HepG2 (cell line): ENCODE results near the gene SLC2A4. TPM values are rescaled to one million over a fixed set of nuclear protein-coding genes. Genes with fewer than 3 reads are reported as not detected.
A peak's percentile ranks its signal among the peaks of the same experiment; 100 is the strongest.

Experiments
- AKAP8 ChIP-seq: sonication (generic); formaldehyde crosslinking; IDR thresholded peaks from 2 replicates; pipeline ENCODE4 v1.5.1; 2020; ENCODE audit warnings: mild to moderate bottlenecking, missing genetic modification reagents
- HHEX ChIP-seq: IDR thresholded peaks from 2 replicates; pipeline ENCODE4 v1.6.1; 2016; ENCODE audit warnings: control low read depth
- NFYB ChIP-seq: sonication (generic); formaldehyde crosslinking; IDR thresholded peaks from 2 replicates; pipeline ENCODE4 v1.4.0; 2020; ENCODE audit warnings: missing genetic modification reagents
- POLR2AphosphoS2 ChIP-seq: IDR thresholded peaks from 2 replicates; pipeline ENCODE4 v1.6.1; 2011; ENCODE audit warnings: low read depth, low read length, improper control_type of control experiment
- POLR2AphosphoS5 ChIP-seq: IDR thresholded peaks from 2 replicates; pipeline ENCODE4 v1.6.1; 2012; ENCODE audit warnings: low read depth, low read length
- SAFB2 ChIP-seq: sonication (generic); formaldehyde crosslinking; IDR thresholded peaks from 2 replicates; pipeline ENCODE4 v1.5.1; 2020; ENCODE audit warnings: missing genetic modification reagents, low read depth, mild to moderate bottlenecking, borderline replicate concordance
- TAF15 ChIP-seq: fragments of 200-400 bp; formaldehyde crosslinking; IDR thresholded peaks from one replicate; pipeline ENCODE4 v1.6.1; 2018; ENCODE audit warnings: mild to moderate bottlenecking, low read depth, low read length; ENCODE audit not compliant: poor library complexity, severe bottlenecking
- TCF7L2 ChIP-seq: IDR thresholded peaks from 2 replicates; pipeline ENCODE4 v1.6.1; 2011; ENCODE audit warnings: mild to moderate bottlenecking, low read depth, low read length, moderate library complexity
- XBP1 ChIP-seq: sonication (generic); formaldehyde crosslinking; IDR thresholded peaks from 2 replicates; pipeline ENCODE4 v1.5.0; 2020; ENCODE audit warnings: missing genetic modification reagents
- ZBTB8A ChIP-seq: sonication (generic); formaldehyde crosslinking; IDR thresholded peaks from 2 replicates; pipeline ENCODE4 v1.4.0; 2020; ENCODE audit warnings: mild to moderate bottlenecking, low read depth, missing genetic modification reagents, borderline replicate concordance
- ZFP82 ChIP-seq: sonication (generic); formaldehyde crosslinking; IDR thresholded peaks from 2 replicates; pipeline ENCODE4 v1.5.1; 2020; ENCODE audit warnings: mild to moderate bottlenecking, missing genetic modification reagents, borderline replicate concordance
- ZNF501 ChIP-seq: sonication (generic); formaldehyde crosslinking; IDR thresholded peaks from 2 replicates; pipeline ENCODE4 v1.5.1; 2020; ENCODE audit warnings: mild to moderate bottlenecking, moderate library complexity, missing genetic modification reagents
- ZNF546 ChIP-seq: sonication (generic); formaldehyde crosslinking; conservative IDR thresholded peaks from 2 replicates; pipeline ENCODE4 v1.8.1; 2023; ENCODE audit warnings: mild to moderate bottlenecking, missing genetic modification reagents
- ZNF879 ChIP-seq: sonication (generic); formaldehyde crosslinking; IDR thresholded peaks from 2 replicates; pipeline ENCODE4 v1.8.1; 2023; ENCODE audit warnings: missing genetic modification reagents
- polyA plus RNA-seq, 8 experiments: library from polyadenylated mRNA; depleted of rRNA in 3 of 8; stranded (reverse) in 7 of 8; unstranded in 1 of 8; fragments of >200 nt; fragmentation: Illumina TruSeq in 4 of 8; extraction: Trizol in 4 of 8; gene quantifications; 2 replicates each; pipeline versions ENCODE4 v1.2.1 to v1.2.3, GENCODE V29; 2011 to 2016; ENCODE audit warnings: low read depth in 4 of 8, missing spikeins in 1 of 8, mixed read lengths in 1 of 8; ENCODE audit not compliant: insufficient read depth in 1 of 8
- total RNA-seq, 5 experiments: library from RNA; depleted of rRNA; stranded (reverse); fragments of >200 nt; fragmentation: Illumina TruSeq; extraction: Trizol; gene quantifications; 2 replicates each; pipeline ENCODE4 v1.2.3, GENCODE V29; 2016; ENCODE audit warnings: low read depth in 1 of 5
- TF ChIP-seq, protein P1 (sequence below): sonication (generic); formaldehyde crosslinking; IDR thresholded peaks from 2 replicates; pipeline ENCODE4 v1.5.0; 2020; ENCODE audit warnings: mild to moderate bottlenecking, missing genetic modification reagents, borderline replicate concordance
- TF ChIP-seq, protein P2 (sequence below): sonication (generic); formaldehyde crosslinking; IDR thresholded peaks from 2 replicates; pipeline ENCODE4 v1.8.0; 2022; ENCODE audit warnings: mild to moderate bottlenecking, missing genetic modification reagents
- TF ChIP-seq, protein P3 (sequence below): sonication (generic); formaldehyde crosslinking; IDR thresholded peaks from 2 replicates; pipeline ENCODE4 v1.5.0; 2020; ENCODE audit warnings: mild to moderate bottlenecking, missing genetic modification reagents
- TF ChIP-seq, protein P4 (sequence below): IDR thresholded peaks from 2 replicates; pipeline ENCODE4 v1.6.1; 2016; ENCODE audit warnings: low read depth, control low read depth

SLC2A4 gene
- total and polyA plus RNA-seq, 2 of the 13 experiments (the other 11 are each of a cell fraction or from before 2014, with no cell fraction given): 4.9 to 5.8 TPM

DNA sequence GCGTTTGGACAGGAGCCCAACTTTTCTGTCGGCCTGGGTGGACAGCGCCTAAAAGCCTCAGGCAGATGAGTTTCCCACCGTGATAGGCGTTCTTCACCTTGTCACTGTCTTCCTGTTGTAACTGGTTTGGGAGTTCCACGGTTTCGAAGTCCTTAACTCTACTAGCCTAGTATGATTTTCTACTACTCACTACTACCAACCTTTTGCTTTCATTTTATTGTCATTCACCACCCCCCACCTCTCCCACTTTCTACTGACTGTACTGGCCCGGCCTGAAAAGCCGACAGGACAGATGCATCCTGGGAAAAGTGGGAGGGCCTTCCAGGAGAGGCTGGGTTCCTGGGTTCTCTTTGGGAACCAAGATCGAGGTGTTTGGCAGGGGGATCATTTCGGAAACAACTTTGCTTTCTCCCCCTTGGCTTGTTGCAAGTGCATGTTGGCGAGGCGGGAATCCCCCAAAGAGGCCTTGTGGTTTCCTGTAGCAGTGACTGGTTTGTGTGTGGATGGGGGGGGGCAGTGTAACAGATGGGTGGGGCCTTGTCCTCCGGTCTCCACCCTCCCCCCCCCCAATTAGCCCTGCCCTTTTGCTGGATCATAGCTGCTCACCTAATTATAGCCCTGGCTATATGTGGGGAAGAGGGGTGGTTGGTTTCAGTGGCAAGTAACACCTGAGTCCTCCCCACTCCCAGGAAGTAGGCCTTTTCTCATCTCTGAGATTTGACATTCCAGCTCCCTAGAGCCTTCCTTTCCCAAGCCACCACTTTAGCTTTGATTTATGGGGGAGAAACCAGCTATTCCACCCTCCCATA lies 27.3 kb downstream of the SLC2A4 start (continued):
- TF ChIP-seq, protein P1, sequence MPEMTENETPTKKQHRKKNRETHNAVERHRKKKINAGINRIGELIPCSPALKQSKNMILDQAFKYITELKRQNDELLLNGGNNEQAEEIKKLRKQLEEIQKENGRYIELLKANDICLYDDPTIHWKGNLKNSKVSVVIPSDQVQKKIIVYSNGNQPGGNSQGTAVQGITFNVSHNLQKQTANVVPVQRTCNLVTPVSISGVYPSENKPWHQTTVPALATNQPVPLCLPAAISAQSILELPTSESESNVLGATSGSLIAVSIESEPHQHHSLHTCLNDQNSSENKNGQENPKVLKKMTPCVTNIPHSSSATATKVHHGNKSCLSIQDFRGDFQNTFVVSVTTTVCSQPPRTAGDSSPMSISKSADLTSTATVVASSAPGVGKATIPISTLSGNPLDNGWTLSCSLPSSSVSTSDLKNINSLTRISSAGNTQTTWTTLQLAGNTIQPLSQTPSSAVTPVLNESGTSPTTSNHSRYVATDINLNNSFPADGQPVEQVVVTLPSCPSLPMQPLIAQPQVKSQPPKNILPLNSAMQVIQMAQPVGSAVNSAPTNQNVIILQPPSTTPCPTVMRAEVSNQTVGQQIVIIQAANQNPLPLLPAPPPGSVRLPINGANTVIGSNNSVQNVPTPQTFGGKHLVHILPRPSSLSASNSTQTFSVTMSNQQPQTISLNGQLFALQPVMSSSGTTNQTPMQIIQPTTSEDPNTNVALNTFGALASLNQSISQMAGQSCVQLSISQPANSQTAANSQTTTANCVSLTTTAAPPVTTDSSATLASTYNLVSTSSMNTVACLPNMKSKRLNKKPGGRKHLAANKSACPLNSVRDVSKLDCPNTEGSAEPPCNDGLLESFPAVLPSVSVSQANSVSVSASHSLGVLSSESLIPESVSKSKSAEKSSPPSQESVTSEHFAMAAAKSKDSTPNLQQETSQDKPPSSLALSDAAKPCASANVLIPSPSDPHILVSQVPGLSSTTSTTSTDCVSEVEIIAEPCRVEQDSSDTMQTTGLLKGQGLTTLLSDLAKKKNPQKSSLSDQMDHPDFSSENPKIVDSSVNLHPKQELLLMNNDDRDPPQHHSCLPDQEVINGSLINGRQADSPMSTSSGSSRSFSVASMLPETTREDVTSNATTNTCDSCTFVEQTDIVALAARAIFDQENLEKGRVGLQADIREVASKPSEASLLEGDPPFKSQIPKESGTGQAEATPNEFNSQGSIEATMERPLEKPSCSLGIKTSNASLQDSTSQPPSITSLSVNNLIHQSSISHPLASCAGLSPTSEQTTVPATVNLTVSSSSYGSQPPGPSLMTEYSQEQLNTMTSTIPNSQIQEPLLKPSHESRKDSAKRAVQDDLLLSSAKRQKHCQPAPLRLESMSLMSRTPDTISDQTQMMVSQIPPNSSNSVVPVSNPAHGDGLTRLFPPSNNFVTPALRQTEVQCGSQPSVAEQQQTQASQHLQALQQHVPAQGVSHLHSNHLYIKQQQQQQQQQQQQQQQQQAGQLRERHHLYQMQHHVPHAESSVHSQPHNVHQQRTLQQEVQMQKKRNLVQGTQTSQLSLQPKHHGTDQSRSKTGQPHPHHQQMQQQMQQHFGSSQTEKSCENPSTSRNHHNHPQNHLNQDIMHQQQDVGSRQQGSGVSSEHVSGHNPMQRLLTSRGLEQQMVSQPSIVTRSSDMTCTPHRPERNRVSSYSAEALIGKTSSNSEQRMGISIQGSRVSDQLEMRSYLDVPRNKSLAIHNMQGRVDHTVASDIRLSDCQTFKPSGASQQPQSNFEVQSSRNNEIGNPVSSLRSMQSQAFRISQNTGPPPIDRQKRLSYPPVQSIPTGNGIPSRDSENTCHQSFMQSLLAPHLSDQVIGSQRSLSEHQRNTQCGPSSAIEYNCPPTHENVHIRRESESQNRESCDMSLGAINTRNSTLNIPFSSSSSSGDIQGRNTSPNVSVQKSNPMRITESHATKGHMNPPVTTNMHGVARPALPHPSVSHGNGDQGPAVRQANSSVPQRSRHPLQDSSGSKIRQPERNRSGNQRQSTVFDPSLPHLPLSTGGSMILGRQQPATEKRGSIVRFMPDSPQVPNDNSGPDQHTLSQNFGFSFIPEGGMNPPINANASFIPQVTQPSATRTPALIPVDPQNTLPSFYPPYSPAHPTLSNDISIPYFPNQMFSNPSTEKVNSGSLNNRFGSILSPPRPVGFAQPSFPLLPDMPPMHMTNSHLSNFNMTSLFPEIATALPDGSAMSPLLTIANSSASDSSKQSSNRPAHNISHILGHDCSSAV (CRISPR knock-in tag): no peak
- TF ChIP-seq, protein P2, sequence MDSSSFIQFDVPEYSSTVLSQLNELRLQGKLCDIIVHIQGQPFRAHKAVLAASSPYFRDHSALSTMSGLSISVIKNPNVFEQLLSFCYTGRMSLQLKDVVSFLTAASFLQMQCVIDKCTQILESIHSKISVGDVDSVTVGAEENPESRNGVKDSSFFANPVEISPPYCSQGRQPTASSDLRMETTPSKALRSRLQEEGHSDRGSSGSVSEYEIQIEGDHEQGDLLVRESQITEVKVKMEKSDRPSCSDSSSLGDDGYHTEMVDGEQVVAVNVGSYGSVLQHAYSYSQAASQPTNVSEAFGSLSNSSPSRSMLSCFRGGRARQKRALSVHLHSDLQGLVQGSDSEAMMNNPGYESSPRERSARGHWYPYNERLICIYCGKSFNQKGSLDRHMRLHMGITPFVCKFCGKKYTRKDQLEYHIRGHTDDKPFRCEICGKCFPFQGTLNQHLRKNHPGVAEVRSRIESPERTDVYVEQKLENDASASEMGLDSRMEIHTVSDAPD: no peak
- TF ChIP-seq, protein P3, sequence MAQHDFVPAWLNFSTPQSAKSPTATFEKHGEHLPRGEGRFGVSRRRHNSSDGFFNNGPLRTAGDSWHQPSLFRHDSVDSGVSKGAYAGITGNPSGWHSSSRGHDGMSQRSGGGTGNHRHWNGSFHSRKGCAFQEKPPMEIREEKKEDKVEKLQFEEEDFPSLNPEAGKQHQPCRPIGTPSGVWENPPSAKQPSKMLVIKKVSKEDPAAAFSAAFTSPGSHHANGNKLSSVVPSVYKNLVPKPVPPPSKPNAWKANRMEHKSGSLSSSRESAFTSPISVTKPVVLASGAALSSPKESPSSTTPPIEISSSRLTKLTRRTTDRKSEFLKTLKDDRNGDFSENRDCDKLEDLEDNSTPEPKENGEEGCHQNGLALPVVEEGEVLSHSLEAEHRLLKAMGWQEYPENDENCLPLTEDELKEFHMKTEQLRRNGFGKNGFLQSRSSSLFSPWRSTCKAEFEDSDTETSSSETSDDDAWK (CRISPR knock-in tag): no peak
- no peak for TF ChIP-seq ZNF879 (CRISPR knock-in tag)
- TF ChIP-seq AKAP8: peak; percentile 6; the same call in 1 of the 2 replicates
- no peak for TF ChIP-seq TCF7L2
- TF ChIP-seq SAFB2 (CRISPR knock-in tag): no peak
- no peak for TF ChIP-seq POLR2AphosphoS2
- peak; percentile 72 for TF ChIP-seq POLR2AphosphoS5
- TF ChIP-seq ZFP82 (CRISPR knock-in tag): no peak
- TF ChIP-seq XBP1 (CRISPR knock-in tag): no peak
- TF ChIP-seq NFYB (CRISPR knock-in tag): no peak
- TF ChIP-seq ZNF501: no peak
- no peak for TF ChIP-seq TAF15
- TF ChIP-seq HHEX: no peak
- TF ChIP-seq, protein P4, sequence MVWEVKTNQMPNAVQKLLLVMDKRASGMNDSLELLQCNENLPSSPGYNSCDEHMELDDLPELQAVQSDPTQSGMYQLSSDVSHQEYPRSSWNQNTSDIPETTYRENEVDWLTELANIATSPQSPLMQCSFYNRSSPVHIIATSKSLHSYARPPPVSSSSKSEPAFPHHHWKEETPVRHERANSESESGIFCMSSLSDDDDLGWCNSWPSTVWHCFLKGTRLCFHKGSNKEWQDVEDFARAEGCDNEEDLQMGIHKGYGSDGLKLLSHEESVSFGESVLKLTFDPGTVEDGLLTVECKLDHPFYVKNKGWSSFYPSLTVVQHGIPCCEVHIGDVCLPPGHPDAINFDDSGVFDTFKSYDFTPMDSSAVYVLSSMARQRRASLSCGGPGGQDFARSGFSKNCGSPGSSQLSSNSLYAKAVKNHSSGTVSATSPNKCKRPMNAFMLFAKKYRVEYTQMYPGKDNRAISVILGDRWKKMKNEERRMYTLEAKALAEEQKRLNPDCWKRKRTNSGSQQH (CRISPR knock-in tag): no peak
- TF ChIP-seq ZNF546 (CRISPR knock-in tag): no peak
- no peak for TF ChIP-seq ZBTB8A
